ENCODE measurements around the gene ZNF507. TPM values are rescaled to one million over a fixed set of nuclear protein-coding genes. Genes with fewer than 3 reads are reported as not detected.

ZNF507 gene
- total RNA-seq, 1 donor from 2014 or later = 32.5 TPM

- H3K4me3 Mint-ChIP-seq = no peak overlapping the region
- no peak for TF ChIP-seq CTCF (conservative IDR thresholded peaks at IDR 0.05)
- H3K27ac Mint-ChIP-seq = no peak overlapping the region
- DNase-seq (ENCODE audit: extremely low spot score, unreplicated experiment) = no peak
- no peaks in the 10 kb centered on the region for H3K27me3 Mint-ChIP-seq
- peaks cover 12% of the 10 kb centered on the region for H3K4me1 Mint-ChIP-seq (ENCODE audit: unreplicated experiment)
- peaks cover 53% of the 10 kb centered on the region for H3K36me3 Mint-ChIP-seq
- peaks cover 5% of the 10 kb centered on the region for H3K9me3 Mint-ChIP-seq
Measured at GRCh38 chr19:32355309-32355708, 9.9 kb downstream of the ZNF507 start.

GRCh38 chr19:32357720-32358119 is 12.3 kb downstream of the ZNF507 start:
- peak; percentile 53 for TF ChIP-seq CTCF (conservative IDR thresholded peaks at IDR 0.05)
- Mint-ChIP-seq H3K27me3 (no peaks in the 10 kb centered on the region), H3K36me3 (peaks cover 48% of the 10 kb centered on the region), H3K27ac (no peak overlapping the region), H3K4me3 (no peak overlapping the region), H3K4me1 (ENCODE audit: unreplicated experiment) (peaks cover 4% of the 10 kb centered on the region), H3K9me3 (peaks cover 5% of the 10 kb centered on the region)
- no peak for DNase-seq (ENCODE audit: extremely low spot score, unreplicated experiment)

GRCh38 chr19:32358321-32358720 is 12.9 kb downstream of the ZNF507 start:
- H3K27me3 Mint-ChIP-seq = no peaks in the 10 kb centered on the region
- TF ChIP-seq CTCF (conservative IDR thresholded peaks at IDR 0.05) = no peak
- no peak for DNase-seq (ENCODE audit: extremely low spot score, unreplicated experiment)
- no peak overlapping the region for H3K27ac Mint-ChIP-seq
- H3K36me3 Mint-ChIP-seq = peaks cover 43% of the 10 kb centered on the region
- peaks cover 5% of the 10 kb centered on the region for H3K4me1 Mint-ChIP-seq (ENCODE audit: unreplicated experiment)
- H3K4me3 Mint-ChIP-seq = no peak overlapping the region
- H3K9me3 Mint-ChIP-seq = peaks cover 5% of the 10 kb centered on the region

GRCh38 chr19:32359581-32359980 is 14.2 kb downstream of the ZNF507 start:
- Mint-ChIP-seq H3K4me3 (no peak overlapping the region), H3K27ac (no peak overlapping the region), H3K4me1 (ENCODE audit: unreplicated experiment) (peaks cover 11% of the 10 kb centered on the region), H3K36me3 (peaks cover 41% of the 10 kb centered on the region), H3K9me3 (no peaks in the 10 kb centered on the region), H3K27me3 (no peaks in the 10 kb centered on the region)
- TF ChIP-seq CTCF (conservative IDR thresholded peaks at IDR 0.05) = no peak
- no peak for DNase-seq (ENCODE audit: extremely low spot score, unreplicated experiment)

GRCh38 chr19:32361574-32362317 is 16.3 kb downstream of the ZNF507 start:
- no peak for DNase-seq (ENCODE audit: extremely low spot score, unreplicated experiment)
- no peak for TF ChIP-seq CTCF (conservative IDR thresholded peaks at IDR 0.05)
- peaks cover 7% of the 10 kb centered on the region for H3K4me1 Mint-ChIP-seq (ENCODE audit: unreplicated experiment)
- H3K4me3 Mint-ChIP-seq = no peak overlapping the region
- no peaks in the 10 kb centered on the region for H3K27me3 Mint-ChIP-seq
- no peaks in the 10 kb centered on the region for H3K9me3 Mint-ChIP-seq
- H3K36me3 Mint-ChIP-seq = peaks cover 36% of the 10 kb centered on the region
- H3K27ac Mint-ChIP-seq = peak overlapping the region; percentile 7

Data from type B pancreatic cell (in vitro differentiated cells).